HG02943 (cell line): ENCODE results near the gene ADM2.
"Not testable (repeated sequence)": the region's sequence is repeated elsewhere in the genome, so short reads cannot be mapped to it uniquely, and the experiment has no call there.

Experiments
- ATAC-seq: cut with Tn5 transposase; IDR thresholded peaks from one replicate; pipeline ENCODE4 v1.9.1; 2021; ENCODE audit warnings: mild to moderate bottlenecking, low read depth, moderate library complexity; ENCODE audit not compliant: unreplicated experiment

Gene ADM2

DNA sequence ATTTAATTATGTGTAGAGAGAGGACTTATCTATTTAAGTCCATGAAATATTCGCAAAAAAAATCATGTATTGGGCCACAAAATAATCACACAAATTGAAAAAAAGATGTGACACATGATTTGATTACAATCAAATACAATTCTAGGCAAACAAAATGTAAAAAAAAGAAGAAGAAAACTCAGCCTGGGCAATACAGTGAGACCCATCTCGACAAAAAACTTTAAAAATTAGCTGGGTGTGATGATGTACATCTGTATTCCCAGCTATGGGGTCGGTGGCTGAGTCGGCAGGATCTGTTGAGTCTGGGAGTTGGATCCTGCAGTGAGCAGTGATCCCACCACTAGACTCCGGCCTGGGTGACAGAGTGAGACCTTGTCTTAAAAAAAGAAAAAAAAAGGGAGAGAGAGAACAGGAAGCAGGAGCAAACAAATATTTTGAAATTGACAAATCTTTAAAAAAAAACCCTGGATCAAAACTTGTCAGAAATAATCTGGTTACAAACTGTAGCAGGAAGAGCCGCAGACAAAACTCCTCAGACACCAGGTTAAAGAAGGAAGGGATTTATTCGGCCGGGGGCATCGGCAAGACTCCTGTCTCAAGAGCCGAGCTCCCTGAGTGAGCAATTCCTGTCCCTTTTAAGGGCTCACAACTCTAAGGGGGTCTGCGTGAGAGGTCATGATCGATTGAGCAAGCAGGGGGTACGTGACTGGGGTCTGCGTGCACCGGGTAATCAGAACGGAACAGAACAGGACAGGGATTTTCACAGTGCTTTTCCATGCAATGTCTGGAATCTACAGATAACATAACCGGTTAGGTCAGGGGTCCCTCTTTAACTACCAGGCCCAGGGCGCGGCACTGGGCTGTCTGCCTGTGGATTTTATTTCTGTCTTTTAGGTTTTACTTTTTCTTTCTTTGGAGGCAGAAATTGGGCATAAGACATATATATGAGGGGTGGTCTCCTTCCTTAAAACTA, 51.8 kb downstream of the ADM2 start:
- ATAC-seq: no peak

DNA sequence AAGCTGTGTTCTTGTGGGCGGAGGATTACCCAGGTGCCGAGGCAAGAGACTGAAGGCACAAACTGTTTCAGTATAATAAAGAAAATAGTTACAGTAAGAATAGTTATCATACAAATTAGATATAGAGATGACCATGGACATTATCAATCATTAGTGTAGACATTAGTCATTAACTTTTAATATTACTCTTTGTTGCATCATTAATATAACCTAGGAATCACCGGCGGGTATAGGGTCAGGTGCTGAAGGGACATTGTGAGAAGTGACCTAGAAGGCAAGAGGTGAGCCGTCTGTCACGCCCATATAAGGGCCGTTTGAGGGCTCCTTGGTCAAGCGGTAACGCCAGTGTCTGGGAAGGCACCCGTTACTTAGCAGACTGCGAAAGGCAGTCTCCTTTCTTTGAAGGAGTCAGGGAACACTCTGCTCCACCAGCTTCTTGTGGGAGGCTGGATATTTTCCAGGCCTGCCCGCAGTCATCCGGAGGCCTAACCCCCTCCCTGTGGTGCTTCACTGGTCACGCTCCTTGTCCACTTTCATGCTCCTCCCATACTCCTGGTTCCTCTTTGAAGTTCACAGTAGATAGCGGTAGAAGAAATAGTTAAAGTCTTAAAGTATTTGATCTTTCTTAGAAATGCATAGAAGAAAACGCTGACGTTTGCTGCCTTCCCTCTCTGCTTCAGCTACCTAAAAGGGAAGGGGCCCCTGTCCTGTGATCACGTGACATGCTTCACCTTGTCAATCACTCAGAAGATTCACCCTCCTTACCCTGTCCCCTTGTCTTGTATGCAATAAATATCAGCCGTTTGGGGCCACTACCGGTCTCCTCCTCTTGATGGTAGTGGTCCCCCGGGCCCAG, 52.7 kb downstream of the ADM2 start:
- not testable (repeated sequence) for ATAC-seq

- no peak for ATAC-seq
Observed at GRCh38 chr22:50535113-50535512, 53.8 kb downstream of the ADM2 start.
